HG03097 (cell line): Measurements from ENCODE around the gene SLC1A5.
"Not testable (repeated sequence)": the region's sequence is repeated elsewhere in the genome, so short reads cannot be mapped to it uniquely, and the experiment has no call there.

Source experiments
- ATAC-seq: cut with Tn5 transposase; IDR thresholded peaks from one replicate; pipeline ENCODE4 v1.9.1; 2021; ENCODE audit not compliant: unreplicated experiment, low FRiP score

The SLC1A5 gene

DNA sequence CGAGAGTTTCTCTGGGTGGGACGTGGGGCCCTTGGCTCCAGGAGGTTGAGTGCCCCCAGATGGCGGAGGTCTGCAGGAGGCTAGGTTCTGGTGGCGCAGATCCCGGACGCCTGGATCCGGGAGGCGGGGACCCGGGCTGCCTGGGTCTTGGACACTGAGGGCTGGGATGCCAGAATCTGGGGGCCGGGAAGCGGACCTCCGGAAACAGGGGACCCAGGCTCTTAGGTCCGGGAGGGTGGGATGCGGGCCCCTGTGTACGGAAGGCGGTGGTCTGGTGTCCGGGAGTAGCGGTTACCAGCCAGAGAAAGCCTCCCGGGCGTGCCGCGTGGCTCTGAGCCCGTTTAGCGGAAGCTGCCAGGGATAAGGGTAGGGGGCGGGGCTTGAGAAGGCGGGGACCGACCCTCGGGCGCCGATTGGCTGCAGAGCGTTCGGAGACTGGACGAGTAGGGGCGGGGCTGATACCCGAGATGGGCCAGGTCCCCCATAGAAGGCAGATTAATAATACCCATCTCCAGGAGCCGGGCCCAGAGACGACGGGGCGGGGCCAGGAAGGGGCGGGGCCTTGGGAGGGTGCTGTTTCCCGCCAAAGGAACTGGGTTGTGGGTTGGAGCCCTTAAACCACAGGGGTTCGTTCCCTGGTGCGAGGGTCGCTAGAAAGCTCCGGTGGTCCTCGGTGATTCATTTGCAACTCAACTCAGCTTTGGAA, at the start of gene SLC1A5:
Gene SLC1A5 (minus strand): TSS at position 333 of the 706 bp plus-strand sequence. CDS start 629 bp downstream, outside the sequence.
- peak; percentile 69 for ATAC-seq

DNA sequence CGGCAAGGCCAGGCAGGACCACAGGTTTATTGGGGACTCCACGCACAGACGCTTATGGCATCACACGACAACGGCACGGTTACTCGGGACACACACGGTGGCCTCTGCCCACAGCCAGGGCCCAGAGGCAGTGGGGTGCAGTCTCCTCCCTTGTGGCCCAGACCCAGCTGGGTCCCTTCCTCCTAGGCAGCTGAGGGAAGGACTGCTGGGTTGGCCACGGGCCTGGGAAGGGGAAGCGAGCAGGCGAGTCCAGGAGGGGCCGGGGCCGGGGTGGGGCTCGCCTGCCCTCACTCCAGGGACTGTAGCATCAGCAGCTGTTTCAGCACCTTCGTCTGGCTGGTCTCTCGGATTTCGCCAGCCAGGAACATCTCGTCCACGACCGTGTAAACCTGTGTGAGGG, 49.8 kb upstream of the SLC1A5 start:
- no peak for ATAC-seq

DNA sequence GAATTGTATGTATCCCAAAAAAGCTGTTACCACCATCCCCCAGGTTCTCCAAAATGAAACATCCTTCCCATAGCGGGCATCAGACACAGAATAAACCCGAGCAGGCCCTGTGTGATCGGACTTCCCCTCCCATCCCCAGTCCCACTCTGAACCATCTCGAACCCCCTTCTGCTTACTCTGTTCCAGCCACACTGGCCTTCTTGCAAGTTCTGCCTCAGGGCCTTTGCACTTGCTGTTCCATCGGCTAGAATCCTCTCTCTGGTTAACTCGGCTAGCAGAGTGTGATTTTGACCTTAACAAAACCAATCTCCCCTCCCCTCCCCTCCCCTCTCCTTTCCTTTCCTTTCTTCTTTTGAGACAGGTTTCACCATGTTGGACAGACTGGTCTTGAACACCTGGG, 46.6 kb upstream of the SLC1A5 start:
- no peak for ATAC-seq

DNA sequence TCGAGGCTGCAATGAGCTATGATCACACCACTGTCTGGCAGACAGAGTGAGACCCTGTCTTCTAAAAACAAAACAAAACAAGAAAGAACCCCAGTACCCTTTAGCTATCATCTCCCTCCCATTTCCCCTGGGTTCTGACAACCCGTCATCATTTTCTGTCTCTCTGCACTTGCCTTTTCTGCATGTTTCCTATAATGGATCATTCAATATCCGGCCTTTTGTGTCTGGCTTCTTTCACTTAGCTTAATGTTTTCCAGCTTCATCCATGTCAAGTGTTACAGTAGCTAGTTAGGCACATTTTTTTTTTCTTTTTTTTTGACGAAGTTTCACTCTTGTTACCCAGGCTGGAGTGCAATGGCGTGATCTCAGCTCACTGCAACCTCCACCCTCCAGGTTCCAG, 45.7 kb upstream of the SLC1A5 start:
- ATAC-seq = no peak

DNA sequence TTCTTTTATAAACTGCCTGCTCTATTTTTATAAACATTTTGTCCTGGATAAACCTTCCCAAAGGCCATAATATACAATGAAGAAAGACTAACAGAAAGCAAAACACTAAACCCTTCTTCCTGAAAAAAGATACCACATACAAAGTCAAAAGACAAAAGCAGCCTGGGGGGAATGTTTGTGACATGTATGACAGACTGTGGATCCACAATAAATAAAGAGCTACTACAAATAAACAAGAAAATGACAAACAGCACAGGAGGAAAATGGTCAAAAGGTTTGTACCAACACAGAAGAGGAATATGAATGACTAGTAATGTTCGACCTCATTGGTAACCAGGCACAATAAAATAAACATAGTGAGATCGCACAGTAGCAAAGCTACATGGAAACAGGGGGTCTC, 42.5 kb upstream of the SLC1A5 start:
- ATAC-seq = no peak

DNA sequence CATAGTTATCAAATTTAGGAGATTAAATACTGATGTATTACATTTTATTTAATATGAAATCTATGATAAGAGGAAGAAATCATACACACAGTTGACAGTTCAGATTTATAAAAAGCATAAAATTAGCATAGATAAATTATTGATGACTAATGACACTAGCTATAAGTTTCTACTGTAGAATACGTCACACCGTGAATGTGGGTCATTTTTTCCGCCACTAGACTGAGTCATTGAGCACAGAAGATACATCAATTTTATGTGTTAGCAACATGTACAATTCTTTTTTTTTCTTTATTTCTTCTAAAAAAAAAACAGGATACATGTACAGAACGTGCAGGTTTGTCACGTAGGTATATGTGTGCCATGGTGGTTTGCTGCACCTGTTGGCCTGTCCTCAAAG, 40.1 kb upstream of the SLC1A5 start:
- no peak for ATAC-seq

DNA sequence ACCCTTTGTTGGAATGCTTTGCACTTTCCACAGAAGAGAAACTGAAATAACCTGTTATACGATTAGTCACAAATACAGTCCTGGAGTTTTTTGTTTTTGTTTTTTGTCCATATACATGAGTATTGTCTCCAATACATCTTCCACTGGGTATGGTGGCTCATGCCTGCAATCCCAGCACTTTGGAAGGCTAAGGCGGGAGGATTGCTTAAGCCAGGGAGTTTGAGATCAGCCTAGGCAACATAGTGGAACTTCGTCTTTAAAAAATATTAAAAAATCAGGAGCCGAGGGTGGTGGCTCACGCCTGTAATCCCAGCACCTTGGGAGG, 37.3 kb upstream of the SLC1A5 start:
- ATAC-seq = no peak

DNA sequence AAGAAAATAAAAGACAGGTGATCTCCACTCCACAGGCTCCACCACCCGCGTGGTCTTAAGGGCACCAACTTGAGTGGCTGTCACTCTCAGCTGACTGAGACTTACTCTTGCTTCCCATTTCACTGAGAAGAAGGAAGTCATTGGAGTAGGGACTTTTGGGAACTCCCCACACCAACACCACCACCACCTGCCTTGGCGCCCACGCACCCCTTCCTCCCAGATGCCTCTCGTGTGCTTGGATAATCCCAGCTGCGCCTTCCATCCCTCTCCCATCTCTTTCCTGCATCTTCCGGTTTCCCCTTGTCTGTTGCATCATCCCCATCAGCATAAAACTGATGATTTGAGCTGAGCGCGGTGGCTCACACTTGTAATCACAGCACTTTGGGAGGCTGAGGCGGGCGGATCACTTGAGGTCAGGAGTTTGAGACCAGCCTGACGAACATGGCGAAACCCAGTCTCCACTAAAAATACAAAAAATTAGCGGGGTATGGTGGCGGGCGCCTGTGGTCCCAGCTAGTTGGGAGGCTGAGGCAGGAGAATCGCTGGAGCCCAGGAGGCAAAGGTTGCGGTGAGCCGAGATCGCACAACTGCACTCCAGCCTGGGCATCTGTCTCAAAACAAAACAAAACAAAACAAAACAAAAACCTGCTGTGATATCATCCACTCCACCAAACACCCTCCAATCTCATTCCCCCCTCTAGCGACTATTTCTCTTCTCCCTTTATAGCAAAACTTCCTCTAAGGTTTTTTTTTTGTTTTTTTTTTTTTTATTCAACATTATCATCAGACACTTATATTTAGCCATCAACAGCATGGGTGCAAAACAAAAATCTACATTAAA, 36.7 kb upstream of the SLC1A5 start:
- ATAC-seq = no peak

DNA sequence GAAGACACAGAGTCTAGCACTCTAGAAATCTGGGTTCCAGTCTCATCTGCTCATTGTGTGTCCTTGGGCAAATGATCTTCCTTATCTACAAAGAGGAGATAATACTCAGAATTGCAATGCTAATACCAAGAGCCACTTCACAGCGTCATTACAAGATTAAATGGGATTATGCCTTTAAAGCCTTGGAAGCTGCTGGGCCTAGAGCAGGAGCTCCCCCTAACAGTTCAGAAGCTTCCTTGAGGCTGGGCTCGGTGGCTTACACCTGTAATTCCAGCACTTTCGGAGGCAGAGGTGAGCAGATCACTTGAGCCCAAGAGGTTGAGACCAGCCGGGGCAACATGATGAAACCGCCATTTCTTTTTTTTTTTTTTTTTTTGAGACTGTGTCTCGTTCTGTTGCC, 34.7 kb upstream of the SLC1A5 start:
- ATAC-seq = no peak

DNA sequence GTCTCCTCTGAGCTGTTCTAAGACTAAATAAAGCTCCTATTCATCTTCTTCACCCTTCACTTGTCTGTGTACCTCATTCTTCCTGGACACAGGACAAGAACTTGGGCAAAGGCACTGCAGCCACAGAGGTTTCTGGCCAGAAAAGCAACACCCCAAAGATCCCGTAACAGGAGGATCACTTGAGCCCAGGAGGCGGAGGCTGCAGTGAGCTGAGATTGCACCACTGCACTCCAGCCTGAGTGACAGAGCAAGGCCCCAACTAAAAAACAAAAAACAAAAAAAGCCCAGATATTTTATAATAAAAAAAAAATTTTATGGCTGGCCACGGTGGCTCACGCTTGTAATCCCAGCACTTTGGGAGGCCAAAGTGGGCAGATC, 34.0 kb upstream of the SLC1A5 start:
- ATAC-seq = not testable (repeated sequence)

DNA sequence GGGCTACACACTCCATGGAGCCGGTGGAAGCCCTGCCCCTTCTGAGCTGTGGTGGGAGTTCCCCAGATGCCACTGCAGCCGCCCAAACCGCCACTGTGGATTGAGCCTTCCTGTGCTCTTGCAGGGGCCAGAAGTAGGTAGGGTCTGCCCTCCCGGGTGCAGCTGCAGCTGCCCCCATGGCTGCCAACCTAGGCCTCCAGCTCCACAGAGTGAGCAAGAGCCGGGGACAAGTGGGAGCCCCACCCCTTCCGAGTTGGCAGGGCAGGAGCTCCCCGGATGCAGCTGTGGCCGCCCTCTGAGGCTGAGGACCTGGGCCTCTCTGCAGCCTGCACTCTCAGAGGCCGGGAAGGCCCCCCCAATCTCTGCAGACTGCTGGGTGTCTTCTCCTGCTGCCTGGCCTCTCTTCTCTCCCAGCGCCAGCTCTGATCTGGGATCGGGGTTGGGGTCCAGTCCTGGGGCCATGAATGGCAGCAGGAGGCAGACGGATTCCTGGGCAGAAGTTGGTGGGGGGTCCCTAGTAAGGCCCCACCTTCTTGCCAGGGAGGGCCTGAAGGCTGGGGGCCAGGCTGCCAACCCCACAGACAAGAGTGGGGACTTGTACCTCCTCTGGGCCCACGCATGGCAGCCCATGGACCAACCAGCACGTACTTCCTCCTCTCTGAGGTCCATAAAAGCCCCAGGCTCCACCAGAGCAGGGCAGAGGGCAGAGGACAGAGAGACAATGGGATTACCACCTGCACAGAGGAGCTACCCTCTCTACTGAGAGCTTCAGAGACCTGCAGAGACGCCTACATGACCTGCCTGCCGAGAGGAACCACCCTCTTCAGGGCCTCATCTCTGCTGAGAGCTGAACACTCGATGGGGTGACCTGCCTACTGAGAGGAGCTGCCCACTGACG, 33.4 kb upstream of the SLC1A5 start:
- ATAC-seq = no peak

DNA sequence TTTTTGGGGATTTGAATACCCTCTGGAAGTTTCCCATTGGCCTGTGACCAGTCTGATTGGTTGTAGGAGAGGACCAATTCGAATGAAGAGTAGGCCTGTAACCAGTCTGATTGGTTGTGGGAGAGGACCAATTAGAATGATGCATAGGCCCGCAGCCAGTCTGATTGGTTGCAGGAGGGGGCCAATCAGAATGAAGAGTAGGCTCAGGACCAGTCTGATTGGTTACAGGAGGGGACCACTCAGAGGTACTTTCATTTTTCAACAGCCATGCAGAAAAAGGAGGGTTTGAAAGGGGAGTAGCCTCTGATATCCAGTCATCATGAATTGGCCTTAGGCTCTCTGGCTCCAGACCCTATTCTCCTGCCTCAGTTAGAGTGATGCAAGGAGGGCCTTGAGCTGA, 30.4 kb upstream of the SLC1A5 start:
- no peak for ATAC-seq

DNA sequence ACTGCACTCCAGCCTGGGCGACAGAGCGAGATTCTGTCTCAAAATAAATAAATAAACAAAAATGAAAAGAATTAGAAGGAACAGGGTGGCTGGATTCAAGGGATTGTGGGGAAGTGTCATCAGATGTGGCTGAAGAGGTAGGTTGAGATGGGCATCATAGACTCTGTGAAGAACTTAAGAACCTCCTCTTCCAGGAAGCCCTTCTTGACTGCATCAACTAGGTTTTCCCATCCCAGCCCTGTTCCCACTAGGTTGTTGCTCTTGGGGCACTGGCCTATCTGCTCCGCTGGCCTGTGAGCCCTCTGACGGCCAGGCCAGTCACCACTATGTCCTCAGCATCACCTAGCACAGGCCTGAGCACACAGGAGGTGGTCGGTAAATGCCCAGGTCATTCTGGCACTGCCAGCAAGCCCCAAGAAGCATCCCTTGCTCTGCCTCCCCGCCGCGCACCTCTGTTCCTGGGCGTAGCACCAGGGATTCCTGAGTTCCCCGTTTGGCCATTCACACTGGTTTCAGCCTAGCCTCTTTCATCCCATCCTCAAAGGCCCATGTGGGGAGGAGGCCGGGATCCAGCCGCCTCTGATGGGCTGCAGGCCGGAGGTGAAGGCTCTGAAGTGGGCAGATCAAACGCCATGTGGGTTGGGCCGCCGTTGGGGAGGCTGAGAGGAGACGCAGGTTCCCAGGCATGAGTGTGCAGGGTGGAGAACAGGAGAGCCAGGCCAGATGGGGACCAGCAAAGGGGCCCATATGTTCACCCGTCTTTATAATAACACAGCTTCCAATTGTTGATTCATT, 27.6 kb upstream of the SLC1A5 start:
- ATAC-seq = no peak

DNA sequence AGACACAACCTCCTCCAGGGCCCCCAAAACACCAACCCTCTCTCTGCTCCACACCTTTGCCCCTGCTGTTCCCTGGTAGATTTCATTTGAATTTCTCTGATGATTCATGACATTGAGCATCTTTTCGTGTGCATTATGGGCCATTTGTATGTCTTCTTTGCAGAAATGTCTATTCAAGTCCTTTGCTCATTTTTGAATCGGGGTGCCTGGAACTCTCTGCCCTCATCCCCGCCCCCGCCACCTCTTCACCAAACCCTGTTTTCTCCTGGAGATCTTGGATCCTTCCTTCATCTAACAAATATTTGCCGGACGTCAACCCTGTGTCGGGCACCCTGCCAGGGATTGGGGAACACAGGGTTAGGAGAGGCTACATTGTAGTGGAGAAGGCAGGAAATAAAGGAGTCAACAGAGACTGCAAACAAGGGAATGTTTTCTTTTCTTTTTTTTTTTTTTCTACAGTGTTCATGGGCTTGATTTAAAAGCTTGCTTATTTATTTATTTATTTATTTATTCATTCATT, 25.5 kb upstream of the SLC1A5 start:
- ATAC-seq = no peak

DNA sequence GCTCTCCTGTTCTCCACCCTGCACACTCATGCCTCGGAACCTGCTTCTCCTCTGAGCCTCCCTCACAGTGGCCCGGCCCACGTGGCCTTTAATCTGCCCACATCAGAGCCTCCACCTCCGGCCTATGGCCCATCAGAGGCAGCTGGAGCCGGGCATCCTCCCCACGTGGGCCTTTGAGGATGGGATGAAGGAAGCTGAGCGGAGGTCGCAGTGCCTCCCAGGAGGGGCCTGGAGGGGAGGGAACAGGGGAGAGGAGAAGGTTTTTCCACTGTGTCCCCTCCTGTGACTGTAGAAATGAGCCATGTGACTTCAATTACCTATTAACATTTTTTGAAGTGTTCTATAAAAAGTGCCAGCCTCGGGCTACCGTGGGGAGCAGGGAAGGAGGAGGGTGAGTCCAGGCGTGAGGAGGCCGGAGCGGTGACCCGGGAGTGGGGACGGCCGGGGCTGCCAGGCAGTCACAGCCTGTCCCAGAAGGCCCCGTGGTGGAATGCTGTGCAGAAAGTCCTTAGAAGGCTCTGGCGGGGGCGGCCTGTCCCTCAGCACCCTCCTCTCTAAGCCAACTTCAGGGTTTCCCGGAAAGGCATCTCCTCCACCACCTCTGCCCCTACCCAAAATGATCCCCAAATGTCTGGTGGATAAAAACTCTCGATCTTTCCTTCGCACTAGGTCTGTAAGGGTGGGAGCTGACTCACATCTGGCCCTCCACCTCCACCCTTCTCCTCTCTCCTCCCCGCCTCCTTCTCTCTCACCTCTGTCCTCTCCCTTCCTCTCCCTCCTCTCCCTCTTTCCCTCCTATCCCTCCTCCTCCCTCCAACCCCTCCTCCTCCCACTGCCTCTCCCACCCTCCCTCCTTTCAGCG, 24.8 kb upstream of the SLC1A5 start:
- no peak for ATAC-seq

DNA sequence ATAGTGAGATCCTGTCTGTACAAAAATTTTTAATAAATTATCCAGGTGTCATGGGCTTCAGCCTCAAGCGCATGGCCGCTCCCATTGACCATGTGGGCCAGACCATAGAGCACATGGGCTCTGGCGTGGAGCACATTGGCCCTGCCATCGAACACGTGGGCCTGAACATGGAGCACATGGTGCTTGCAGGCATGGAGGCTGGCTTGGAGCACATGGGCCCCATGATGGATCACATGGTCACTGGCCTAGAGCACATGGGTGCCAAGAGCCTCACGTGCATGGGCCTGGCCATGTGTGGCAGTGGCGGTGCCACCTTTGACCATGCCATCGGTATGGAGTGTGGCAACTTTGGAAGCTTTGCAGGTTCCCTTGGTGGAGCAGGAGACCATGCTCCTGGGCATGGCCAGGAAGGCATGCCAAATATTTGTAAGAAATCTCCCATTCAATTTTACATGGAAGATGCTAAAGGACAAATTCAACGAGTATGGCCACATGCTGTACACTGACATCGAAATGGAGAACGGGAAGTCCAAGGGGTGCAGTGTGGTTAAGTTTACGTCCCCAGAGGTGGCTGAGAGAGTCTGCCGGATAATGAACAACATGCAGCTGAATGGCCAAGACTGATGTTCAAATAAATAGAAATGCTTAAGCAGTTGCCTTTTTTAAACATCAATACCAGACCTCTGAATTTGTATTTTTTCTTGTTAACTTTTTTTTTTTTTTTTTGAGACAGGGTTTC, 21.3 kb upstream of the SLC1A5 start:
- no peak for ATAC-seq

DNA sequence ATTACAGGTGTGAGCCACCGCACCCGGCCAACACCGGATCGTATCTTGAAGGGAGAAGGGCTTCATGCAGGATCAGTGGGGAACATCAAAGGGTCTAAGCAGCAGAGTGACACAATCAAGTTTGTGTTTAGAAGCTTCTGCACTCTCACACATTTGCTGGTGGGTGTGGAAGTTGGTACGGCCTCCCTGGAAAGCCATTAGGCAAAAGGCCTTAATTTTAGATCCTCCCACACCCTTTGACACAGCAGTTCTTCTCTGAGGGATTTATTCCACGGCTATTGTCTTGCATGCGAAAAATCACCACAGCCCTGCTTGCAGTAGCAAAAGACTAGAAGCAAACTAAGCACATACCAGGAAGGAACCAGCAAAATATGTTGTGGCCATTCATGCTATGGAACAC, 18.3 kb upstream of the SLC1A5 start:
- no peak for ATAC-seq

DNA sequence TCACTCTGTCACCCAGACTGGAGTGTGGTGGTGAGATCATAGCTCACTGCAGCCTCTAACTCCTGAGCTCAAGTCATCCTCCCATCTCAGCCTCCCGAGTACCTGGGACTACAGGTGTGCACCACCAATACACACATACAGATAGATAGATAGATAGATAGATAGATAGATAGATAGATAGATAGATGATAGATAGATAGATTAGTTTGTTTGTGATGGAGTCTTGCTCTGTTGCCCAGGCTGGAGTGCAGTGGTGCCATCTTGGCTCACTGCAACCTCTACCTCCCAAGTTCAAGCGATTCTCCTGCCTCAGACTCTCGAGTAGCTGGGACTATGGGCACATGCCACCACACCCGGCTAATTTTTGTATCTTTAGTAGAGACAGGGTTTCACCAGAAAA, 16.0 kb upstream of the SLC1A5 start:
- ATAC-seq = not testable (repeated sequence)

DNA sequence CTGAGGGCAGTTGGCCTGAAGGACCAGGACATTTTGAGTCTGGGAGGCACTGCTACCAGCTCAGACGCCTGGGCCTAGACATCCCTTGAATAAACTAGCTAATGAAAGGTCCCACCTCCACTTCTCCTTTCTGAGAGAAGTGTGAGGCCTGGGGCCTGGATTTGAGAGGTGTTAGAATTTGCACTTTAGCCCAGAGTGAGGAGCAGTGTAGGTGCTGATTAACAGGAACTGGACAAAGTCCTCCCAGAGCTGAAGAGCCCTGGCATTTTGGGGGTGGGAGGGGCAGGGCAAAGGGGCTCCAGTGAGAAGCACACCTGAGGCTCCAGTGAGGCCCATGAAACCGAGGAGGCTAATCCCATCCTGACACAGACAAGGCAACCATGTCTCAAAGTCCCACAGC, 15.2 kb upstream of the SLC1A5 start:
- ATAC-seq = no peak
